NCI-H82 treated with DMSO at 0.1 percent for 48 hours (cell line): Measurements from ENCODE around the gene TBCE.
A peak's percentile ranks its signal among the peaks of the same experiment; 100 is the strongest.

ENCODE experiments used
- DNase-seq: peaks from one replicate; lab custom pipeline; 2025; ENCODE audit not compliant: unreplicated experiment; lab: John Stamatoyannopoulos, UW

TBCE gene

DNA sequence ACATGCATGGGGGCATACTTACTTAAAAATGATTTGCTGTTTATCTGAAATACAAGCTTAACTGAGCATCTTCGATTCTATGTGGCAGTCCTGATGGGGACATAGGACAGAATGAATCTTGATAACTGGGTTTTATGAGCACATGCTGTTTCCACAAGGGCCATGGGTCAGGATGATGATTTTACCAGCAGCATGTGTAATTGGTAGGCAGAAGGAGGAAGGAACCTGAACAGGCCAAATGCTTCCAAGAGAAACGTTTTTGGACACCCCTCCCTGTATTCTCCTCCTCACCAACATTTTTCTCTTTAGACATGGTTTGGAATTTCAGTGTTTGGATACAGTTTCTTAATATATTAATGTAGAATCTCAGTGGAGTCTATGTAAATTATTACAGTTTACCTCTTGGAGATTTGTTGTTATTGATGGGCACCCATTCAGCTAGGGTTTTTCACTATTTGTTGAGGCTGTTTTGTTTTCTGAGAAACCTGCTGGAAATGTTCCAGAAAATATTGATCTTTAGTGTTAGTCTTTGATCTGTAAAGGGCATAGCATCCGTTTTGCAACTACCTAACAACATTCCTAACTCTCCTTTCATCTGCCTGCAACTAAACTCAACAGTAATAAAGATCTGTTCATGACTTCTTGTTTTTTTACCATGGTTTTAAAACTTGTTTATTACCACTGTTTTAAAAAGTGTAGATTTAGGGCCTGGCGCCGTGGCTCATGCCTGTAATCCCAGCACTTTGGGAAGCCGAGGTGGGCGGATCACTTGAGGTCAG lies 42.0 kb downstream of the TBCE start:
- no peak for DNase-seq

DNA sequence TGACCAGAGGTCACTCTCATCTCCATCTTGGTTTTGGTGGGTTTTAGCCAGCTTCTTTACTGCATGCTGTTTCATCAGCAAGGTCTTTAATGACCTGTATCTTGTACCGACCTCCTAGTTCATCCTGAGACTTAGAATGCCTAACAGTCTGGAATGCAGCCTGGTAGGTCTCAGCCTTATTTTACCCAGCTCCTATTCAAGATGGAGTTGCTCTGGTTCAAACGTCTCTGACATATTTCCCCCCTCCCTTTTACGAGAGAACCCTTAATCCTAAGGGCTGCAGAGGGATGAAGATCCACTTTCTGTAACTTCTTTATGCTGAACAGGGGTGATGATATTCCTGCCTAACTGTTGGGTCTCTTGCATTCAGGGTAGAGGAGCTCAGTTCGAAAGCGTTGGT lies 43.2 kb downstream of the TBCE start:
- DNase-seq, result no peak

DNA sequence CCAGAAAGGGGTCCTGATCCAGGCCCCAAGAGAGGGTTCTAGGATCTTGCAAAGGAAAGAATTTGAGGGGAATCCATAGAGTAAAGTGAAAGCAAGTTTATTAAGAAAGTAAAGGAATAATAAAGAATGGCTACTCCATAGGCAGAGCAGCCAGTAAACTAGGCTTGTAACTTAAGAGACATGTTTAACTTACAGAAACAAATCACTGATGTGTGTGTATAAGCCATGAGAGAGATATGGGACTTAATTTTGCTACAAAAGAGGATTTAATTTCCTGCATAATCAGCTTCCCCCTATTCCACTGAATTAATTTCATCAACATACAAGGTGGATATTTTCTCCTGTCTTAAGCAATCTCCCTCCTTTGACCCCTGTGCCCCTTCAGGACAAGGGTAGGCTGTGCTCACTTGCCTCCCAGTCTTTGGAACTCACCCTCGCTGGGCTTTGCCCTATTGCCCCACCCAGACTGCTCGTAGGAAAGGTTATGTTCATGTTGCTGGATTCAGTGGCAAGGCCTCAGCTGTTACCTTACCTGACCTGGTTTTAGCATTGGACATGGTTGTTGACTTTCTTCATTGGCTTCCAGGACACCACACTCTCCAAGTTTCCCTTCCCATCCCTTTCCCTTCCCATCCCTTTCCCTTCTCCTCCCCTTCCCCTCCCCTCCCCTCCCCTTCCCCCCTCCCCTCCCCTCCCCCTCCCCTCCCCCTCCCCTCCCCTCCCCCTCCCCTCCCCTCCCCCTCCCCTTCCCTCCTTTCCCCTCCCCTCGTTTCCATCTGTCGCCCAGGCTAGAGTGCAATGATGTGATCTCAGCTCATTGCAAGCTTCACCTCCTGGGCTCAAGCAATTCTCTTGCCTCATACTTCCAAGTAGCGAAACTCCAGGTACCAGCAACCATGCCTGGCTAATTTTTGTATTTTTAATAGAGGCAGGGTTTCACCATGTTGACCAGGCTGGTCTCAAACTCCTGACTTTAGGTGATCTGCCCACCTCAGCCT lies 44.6 kb downstream of the TBCE start:
- DNase-seq, result no peak

DNA sequence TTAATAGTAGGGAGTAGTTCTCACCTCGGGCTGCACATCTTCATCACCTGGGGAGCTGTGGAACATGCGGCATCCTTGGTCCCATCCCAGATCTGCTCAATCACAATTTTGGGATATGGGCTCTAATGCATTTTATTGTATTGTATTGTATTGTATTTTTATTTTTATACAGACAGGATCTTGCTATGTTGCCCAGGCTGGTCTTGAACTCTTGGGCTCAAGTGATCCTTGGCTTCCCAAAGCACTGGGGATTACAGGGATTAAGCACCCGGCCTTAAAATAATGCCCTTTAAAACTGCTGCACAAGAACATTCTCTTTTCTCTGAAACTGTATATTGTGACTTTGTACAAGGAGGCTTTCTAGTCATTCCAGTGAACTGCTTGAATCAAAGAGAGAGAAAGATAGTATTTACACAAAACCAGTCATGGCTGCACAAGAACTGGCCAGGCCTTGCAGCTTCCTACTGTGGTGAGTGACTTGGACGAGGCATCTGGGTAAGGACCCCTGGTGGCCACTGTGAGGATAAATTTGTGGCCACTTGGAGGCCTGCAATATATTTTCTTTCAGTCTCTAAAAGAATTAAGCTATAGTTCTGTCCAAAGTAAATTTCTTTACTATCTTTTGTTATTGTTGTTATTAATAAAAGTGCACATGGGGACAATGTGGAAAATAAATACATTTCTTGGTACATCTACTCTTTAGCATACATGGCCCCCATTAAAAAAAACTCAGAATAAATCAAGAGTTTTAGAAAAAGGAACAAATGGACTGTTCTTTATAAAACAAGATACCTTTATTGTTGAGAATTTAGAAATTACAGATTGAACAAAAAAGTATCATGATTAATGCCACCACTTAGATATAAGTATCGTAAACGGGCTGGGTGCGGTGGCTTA lies 48.0 kb downstream of the TBCE start:
- peak; percentile 84 for DNase-seq

DNA sequence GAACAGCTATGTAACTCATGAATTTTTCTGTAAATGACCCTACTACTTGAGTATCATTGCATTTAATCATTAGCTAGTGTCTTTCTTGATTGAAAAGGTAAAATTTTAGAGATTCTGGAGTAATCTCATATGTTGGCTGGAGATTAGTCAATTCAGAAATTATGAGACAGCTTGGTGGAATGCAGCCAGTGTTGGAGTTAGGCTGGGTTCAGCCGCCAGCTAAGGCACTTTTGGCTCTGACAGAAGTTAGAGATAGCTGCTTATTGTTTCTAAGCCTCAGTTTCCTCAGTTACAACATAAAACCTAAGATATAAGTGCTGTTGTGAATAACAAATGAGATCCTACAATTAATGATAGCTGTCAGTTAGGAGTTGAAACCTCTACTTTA lies 49.4 kb downstream of the TBCE start:
- no peak for DNase-seq

DNA sequence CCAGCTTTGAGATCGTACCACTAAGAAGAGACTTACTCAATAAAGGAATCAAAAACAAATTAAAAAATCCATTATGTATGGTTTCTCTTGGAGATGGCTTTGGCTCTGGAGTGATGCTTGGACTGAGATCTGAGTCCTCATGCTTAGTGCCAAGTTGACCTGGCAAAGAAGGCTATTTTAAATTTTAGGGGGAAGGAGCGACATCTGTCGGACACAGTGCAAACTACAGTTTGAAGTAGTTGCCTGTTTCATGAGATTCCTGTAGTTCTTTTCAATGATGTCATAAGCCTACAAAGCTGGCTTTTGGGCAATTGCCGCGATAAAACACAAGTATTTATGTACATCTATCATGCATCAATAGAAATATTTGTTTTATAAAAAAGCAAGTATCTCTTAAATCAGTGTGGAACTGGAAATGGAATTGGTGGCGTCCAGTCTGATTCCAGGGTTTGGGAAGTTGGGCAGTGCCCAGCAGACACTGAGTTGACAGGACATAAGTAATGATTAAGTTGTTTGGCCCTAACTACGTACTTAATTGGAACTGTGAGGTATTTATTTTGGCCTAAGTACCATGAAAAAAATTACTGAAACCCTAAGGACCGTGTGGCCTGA lies 50.0 kb downstream of the TBCE start:
- DNase-seq, result peak; percentile 34

DNA sequence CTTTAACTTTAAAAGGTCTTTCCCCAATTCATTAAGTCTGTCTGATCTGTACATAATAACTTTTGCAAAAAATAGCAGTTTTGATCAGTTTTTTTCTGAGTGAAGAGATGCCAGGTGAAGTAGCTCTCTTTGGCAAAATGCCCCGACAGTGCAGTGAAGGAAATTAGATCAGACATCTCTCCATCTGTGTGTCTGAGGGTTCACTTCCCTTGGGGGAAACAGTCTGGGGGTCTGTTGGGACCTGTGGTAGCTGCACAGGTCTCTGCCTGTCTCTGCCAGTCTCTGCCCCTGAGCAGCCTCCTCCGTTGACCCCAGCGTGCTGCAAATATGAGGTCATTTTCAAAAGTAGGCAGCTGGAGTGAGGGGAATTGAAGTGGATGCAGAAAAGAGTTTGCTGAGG lies 54.5 kb downstream of the TBCE start:
- no peak for DNase-seq

DNA sequence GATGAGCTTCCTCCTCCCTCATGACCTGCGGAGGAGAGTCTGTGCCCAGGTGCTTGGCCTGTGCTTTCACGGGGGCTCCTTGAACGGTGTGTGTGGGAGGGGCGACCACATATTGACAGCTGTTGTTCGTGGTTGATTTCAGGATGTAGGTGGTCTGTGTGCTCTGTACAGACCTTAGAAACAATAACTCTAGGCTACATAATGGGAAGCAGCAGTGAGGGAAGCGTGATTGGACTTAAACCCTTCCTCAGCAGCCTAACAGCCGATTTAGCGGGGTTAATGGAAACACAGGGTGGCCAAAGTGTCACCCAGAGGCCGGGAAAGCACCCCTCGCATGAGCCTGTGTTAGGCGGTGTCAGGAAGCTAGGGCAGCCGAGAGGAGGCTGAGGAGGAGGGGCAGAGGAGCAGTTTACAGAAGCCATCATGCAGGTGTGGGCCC lies 56.0 kb downstream of the TBCE start:
- DNase-seq, result no peak

DNA sequence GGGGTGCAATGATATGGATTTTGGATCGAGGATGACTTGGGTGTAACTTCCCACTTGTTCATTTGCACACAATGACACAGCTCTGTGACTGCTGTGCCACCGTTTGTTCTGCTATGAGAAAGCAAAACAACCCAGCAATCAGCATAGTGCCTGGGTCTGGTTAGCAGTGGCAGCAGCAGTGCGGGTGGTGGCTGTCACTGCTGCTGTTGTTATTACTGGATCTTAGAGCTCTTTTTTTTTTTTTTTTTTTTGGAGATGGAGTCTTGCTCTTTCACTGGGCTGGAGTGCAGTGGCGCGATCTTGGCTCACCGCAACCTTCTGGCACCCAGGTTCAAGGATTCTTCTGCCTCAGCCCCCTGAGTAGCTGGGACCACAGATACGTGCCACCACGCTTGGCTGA lies 56.9 kb downstream of the TBCE start:
- DNase-seq, result no peak

DNA sequence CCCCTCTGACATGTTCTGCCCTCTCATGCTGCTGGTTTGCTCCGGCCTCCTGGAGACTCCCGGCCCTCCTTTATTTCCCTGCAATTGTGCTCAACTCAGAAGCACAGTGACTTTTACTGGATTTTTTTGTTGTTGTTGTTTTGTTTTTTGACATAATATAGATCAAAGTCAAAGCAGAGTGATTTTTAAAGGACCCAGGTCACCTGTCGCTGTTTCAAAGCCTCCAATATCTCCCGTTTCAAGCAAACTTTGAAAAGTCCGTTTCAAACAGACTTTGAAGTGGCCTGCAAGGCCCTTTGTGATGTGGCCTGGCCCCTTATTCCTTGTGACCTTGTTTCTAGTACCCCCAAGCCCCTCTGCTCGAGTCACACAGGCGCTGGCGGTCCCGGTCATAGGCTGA lies 58.1 kb downstream of the TBCE start:
- no peak for DNase-seq

DNA sequence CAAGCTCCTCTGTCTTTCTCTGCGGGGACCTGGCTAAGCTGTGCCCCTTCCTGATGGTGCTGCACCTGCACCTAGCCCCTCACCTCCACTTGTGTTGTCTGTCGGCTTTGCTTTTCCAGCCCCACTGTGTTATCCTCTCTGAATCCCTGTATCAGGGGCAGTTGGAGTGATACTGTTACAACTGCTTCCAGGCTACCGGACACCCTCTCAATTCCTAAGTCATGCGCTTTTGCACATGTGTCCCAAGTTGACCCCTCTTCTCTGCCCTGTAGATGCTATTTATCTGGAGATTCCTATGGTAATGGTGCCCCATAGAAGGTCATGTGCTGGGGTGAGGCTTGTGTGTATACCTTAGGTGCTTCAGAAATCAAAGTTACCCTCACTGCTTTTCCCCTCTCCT lies 58.9 kb downstream of the TBCE start:
- DNase-seq, result no peak

DNA sequence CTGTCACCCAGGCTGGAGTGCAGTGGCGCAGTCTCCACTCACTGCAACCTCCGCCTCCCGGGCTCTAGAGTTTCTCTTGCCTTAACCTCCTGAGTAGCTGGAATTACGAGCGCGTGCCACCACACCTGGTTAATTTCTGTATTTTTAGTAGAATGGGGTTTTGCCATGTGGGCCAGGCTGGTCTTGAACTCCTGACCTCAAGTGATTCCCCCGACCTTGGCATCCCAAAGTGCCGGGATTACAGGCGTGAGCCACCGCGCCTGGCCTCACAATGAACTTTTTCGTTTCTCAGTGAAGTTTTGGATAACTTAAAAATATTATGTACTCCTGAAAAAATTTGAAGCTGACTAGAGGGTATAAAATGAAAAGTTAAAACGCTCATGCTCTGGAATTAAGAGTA lies 59.5 kb downstream of the TBCE start:
- no peak for DNase-seq

DNA sequence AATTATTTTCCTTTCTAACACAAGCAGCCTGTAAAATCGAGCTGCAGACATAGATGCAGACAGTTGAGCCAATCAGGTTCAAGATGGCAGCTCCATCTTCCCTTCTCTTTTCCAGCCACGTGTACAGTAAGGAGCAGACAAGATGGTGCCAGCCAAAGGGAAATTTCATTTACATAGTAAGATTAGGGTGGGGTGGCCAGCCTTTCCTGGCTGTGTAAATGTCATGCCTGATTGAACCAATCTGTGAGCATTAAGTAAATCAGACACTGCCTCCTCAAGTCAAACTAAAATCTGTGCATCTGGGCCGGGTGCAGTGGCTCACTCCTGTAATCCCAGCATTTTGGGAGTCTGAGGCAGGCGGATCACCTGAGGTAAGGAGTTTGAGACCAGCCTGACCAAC lies 60.2 kb downstream of the TBCE start:
- no peak for DNase-seq

DNA sequence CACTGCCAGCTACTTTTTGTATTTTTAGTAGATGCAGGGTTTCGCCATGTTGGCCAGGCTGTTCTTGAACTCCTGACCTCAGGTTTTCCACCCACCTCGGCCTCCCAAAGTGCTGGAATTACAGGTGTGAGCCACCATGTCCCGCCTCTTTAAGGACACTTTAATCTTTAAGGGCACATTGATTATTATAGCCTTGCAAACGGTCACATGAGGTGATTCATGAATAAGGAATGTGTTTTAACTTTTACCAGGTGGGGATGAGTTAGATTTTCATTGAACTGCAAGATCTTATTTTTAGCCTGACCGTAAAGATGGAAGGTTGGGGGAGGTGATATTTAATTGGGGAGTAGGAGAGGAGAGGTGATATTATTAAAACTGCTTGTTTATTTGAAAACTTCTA lies 61.9 kb downstream of the TBCE start:
- DNase-seq, result no peak

DNA sequence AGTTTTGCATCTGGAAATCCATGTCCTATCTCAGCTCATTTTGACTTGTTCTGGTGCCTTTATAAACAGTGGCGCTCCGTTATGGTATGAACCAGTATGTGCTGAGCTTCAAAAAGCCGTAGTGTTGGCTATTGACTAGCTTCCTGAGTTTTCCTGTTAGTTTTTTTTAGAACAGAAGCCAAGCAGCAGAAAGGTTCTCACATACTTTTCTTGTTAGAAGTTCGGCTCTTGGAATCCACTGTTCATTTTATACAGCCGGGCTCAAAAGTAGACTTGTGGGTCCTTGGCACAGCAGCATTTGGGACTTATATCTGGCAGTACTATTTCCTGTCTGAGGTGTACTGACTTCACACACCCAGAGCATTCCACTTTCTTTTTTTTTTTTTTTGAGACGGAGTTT lies 63.8 kb downstream of the TBCE start:
- no peak for DNase-seq

DNA sequence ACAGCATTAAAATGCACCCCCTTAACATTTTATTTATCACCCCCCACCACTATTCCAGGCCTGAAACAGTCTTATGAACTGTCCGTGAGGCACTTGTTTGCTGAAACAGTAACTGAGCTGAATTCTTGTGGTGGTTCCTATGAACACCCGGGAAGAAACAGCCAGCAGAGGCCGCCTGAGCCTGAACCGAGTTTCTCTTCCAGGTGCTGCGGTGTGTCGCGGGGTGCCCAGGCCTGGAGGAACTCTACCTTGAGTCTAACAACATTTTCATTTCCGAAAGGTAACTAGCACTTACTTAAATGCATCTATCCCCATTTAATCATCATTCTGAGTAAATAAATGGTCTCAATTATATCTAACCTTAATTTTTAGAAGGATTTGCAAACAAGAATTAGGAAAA lies 66.8 kb downstream of the TBCE start:
- no peak for DNase-seq

DNA sequence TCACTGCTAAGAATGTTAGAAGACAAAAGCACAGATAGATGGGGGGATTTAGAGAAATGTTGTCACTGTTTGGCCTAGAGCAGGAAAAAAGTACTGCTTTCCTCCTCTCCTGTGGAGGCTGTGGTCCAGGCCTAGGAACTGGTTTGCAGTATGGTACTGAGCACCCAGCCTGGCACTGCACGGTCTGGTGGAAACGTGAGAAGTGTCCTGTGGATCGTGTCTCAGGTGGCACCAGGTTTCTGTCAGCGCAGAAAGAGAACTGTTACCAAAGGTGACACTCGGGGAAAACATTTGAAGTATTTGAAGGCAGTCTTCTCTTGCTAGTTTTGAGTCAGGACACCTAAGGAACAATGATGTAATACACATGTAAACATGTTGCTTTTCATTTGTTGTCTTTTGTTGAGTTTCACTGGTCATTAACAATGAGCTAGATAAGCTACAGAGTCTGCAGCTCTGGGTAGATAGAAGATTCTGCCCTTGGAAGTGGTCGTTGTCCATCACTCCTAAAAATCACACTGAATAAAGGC lies 74.0 kb downstream of the TBCE start:
- no peak for DNase-seq

DNA sequence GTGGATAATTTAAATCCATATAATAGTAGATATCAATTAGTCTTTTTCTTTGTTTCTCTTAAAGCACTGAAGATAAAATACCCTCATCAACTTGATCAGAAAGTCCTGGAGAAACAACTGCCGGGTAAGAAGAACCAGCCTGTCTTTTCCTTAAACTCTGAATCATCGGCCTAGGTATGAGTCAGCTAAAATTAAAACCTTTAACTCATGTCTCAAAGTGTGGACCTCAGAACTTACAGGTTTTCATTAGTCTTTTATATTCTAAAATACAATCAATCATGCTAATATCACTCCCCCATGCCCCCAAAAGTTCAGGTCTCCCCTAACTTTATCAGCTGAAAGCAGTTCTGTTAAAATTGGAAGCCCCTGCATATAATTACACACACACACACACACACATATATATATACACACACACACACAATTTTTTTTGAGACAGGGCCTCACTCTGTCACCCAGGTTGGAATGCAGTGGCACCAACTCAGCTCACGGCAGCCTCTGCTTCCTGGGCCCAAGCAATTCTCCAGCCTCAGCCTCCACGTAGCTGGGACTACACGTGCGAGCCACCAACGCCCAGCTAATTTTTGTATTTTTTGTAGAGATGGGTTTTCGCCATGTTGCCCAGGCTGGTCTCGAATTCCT lies 75.7 kb downstream of the TBCE start:
- no peak for DNase-seq

DNA sequence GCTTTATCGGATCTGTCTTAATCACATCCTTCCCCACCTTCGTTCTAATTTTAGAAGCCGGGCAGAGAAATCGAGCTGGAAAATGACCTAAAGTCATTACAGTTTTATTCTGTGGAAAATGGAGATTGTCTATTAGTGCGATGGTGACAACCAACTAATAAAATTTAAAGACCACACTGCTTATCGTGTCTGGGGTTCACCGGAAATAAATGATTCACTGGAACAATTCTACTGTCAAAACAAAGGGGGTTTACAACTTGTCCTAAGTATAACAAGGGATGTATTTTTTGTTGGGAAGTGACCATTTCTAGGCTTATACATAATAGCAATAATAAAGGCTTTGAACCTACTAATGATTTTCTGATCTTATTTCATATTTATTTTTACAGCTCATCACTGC lies 81.4 kb downstream of the TBCE start:
- DNase-seq, result no peak

DNA sequence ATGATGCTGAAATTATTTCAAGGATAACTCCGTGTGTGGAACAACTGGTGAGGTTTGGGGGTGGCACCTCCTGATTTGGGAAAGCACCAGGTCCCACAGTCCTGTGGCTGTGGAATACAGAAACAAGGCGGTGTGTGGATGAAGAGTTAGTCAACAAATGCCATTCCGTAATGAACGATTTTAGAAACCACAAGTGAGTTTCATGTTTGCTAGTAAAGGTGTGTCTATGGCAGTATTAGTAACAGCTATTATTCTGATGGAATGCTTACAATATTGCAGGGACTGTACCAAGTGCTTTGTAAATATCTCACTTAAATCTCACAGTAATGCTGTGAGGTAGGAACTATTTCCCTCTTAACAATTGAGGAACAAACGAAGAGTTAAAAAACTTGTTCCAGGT lies 83.2 kb downstream of the TBCE start:
- no peak for DNase-seq
